GM19025 (cell line): ENCODE results near the gene MRPL28.
"Not testable (repeated sequence)": the region's sequence is repeated elsewhere in the genome, so short reads cannot be mapped to it uniquely, and the experiment has no call there.

Experiments used
- ATAC-seq: cut with Tn5 transposase; IDR thresholded peaks from one replicate; pipeline ENCODE4 v1.9.1; 2021; ENCODE audit warnings: mild to moderate bottlenecking, low read depth, moderate library complexity; ENCODE audit not compliant: unreplicated experiment

MRPL28 gene

GRCh38 chr16:361872-362701 lies 8.3 kb downstream of the MRPL28 start:
- ATAC-seq: no peak

- no peak for ATAC-seq
Observed at GRCh38 chr16:361341-361871, 8.9 kb downstream of the MRPL28 start.

GRCh38 chr16:360698-361336 lies 9.5 kb downstream of the MRPL28 start:
- no peak for ATAC-seq

- ATAC-seq: no peak
Observed at GRCh38 chr16:359871-360697, 10.3 kb downstream of the MRPL28 start.

GRCh38 chr16:359067-359763 lies 11.1 kb downstream of the MRPL28 start:
- ATAC-seq: no peak

GRCh38 chr16:356741-357140 lies 13.6 kb downstream of the MRPL28 start:
- no peak for ATAC-seq

- ATAC-seq: no peak
Observed at GRCh38 chr16:354971-355461, 15.3 kb downstream of the MRPL28 start.

- no peak for ATAC-seq
Observed at GRCh38 chr16:354291-354881, 16.0 kb downstream of the MRPL28 start.

GRCh38 chr16:353404-354290 lies 16.7 kb downstream of the MRPL28 start:
- no peak for ATAC-seq

GRCh38 chr16:352547-353403 lies 17.6 kb downstream of the MRPL28 start, which contains the start of gene AXIN1:
TSS of gene AXIN1 (minus strand) at chr16:352723. CDS start at chr16:347025, 5,698 bp downstream.
- ATAC-seq: peak; percentile 61

- ATAC-seq: peak; percentile 13
Observed at GRCh38 chr16:351804-352520, 18.4 kb downstream of the MRPL28 start.

GRCh38 chr16:350203-350602 lies 20.1 kb downstream of the MRPL28 start:
- ATAC-seq: no peak

- no peak for ATAC-seq
Observed at GRCh38 chr16:349211-349610, 21.1 kb downstream of the MRPL28 start.

GRCh38 chr16:348495-348894 lies 21.8 kb downstream of the MRPL28 start:
- not testable (repeated sequence) for ATAC-seq

GRCh38 chr16:347203-347602 lies 23.1 kb downstream of the MRPL28 start:
- no peak for ATAC-seq

GRCh38 chr16:346587-346986 lies 23.8 kb downstream of the MRPL28 start:
- no peak for ATAC-seq

- no peak for ATAC-seq
Observed at GRCh38 chr16:345772-346171, 24.6 kb downstream of the MRPL28 start.
